K562 (cell line): ENCODE results near the gene DNAJC18. TPM values are rescaled to one million over a fixed set of nuclear protein-coding genes. Genes with fewer than 3 reads are reported as not detected.

Source experiments
- DNMT1 ChIP-seq: fragments of 450-650 bp; IDR thresholded peaks from 2 replicates; pipeline ENCODE4 v1.6.1; 2016; ENCODE audit warnings: antibody characterized with exemption, mild to moderate bottlenecking
- ELF4 ChIP-seq: fragments of 450-650 bp; formaldehyde crosslinking; IDR thresholded peaks from 2 replicates; pipeline ENCODE4 v1.4.0; 2022; ENCODE audit warnings: missing genetic modification characterization
- NFRKB ChIP-seq: fragments of 450-650 bp; IDR thresholded peaks from 2 replicates; pipeline ENCODE4 v1.6.1; 2016; ENCODE audit warnings: low read depth
- NONO ChIP-seq, 2 experiments: fragments of 200-400 bp in 1 of 2; fragments of 450-650 bp in 1 of 2; formaldehyde crosslinking in 1 of 2; IDR thresholded peaks; 2 replicates each; pipeline ENCODE4 v1.6.1; 2017; ENCODE audit warnings: low read depth in 2 of 2, mild to moderate bottlenecking in 2 of 2, moderate library complexity in 2 of 2, low read length in 1 of 2
- POLR2G ChIP-seq: fragments of 200-400 bp; formaldehyde crosslinking; IDR thresholded peaks from 2 replicates; pipeline ENCODE4 v1.6.1; 2017; ENCODE audit warnings: low read depth, mild to moderate bottlenecking, antibody characterized with exemption, low read length, moderate library complexity
- RBM39 ChIP-seq: fragments of 200-400 bp; formaldehyde crosslinking; optimal IDR thresholded peaks from 2 replicates; pipeline ENCODE3; 2018; ENCODE audit warnings: low read depth, low read length
- SNRNP70 ChIP-seq: fragments of 200-400 bp; formaldehyde crosslinking; optimal IDR thresholded peaks from 2 replicates; pipeline ENCODE3; 2017; ENCODE audit warnings: low read depth, low read length
- YBX1 ChIP-seq: fragments of 450-650 bp; IDR thresholded peaks from 2 replicates; pipeline ENCODE4 v1.7.1; 2016; ENCODE audit warnings: mild to moderate bottlenecking
- ZNF41 ChIP-seq: fragments of 250-450 bp; sonication (Bioruptor Pico); conservative IDR thresholded peaks from 2 replicates; pipeline ENCODE4 v1.4.0; 2020; ENCODE audit warnings: mild to moderate bottlenecking
- ZNF507 ChIP-seq: conservative IDR thresholded peaks from 2 replicates; pipeline ENCODE4 v1.6.1; 2017; ENCODE audit warnings: missing genetic modification characterization, missing compliant biosample characterization
- ZNF668 ChIP-seq: fragments of 250-450 bp; sonication (Bioruptor Pico); IDR thresholded peaks from 2 replicates; pipeline ENCODE4 v1.8.0; 2022; ENCODE audit warnings: mild to moderate bottlenecking, inconsistent platforms
- ZNF717 ChIP-seq: fragments of 250-450 bp; sonication (Bioruptor Pico); IDR thresholded peaks from 2 replicates; pipeline ENCODE4 v1.5.0; 2021
- ZNF77 ChIP-seq: fragments of 250-450 bp; sonication (Bioruptor Pico); IDR thresholded peaks from 2 replicates; pipeline ENCODE4 v1.5.0; 2020
- ZZZ3 ChIP-seq: fragments of 450-650 bp; IDR thresholded peaks from 2 replicates; pipeline ENCODE4 v1.6.1; 2016; ENCODE audit warnings: antibody characterized with exemption, mild to moderate bottlenecking, moderate library complexity
- polyA plus RNA-seq, 8 experiments: library from polyadenylated mRNA; depleted of rRNA in 4 of 8; stranded (reverse) in 5 of 8; unstranded in 3 of 8; fragments of >200 nt; fragmentation: Nextera tagmentation in 2 of 8; fragmentation: Illumina TruSeq in 1 of 8; extraction: Ambion mirVana in 2 of 8; extraction: Trizol in 1 of 8; gene quantifications; 2 replicates each; pipeline versions ENCODE4 v1.2.1 to v1.2.3, GENCODE V29; 2011 to 2014; ENCODE audit warnings: inconsistent platforms in 1 of 8, missing spikeins in 1 of 8
- total RNA-seq, 7 experiments: library from RNA; depleted of rRNA in 6 of 7; stranded (reverse); fragments of >200 nt in 6 of 7; fragmentation: Illumina TruSeq in 2 of 7; extraction: Trizol in 2 of 7; gene quantifications; 2 replicates each; pipeline versions ENCODE4 v1.2.1 to v1.2.3, GENCODE V29; 2011 to 2021; ENCODE audit warnings: low replicate concordance in 1 of 7
- TF ChIP-seq, protein P1 (sequence below): fragments of 450-650 bp; IDR thresholded peaks from 2 replicates; pipeline ENCODE4 v1.6.1; 2016; ENCODE audit warnings: antibody characterized with exemption
- TF ChIP-seq, protein P2 (sequence below): fragments of 450-650 bp; formaldehyde crosslinking; IDR thresholded peaks from 2 replicates; pipeline ENCODE4 v1.4.0; 2022; ENCODE audit warnings: missing genetic modification characterization
- TF ChIP-seq, protein P3 (sequence below): fragments of 200-600 bp; sonication (generic); IDR thresholded peaks from one replicate; pipeline ENCODE4 v1.6.1; 2012; ENCODE audit warnings: mild to moderate bottlenecking, low read depth, low read length, inconsistent platforms

The DNAJC18 gene
- total and polyA plus RNA-seq, 9 of the 15 experiments (the other 6 are each of a cell fraction or from before 2014, with no cell fraction given), result 1.5 to 13.3 (median 7.5) TPM

GRCh38 chr5:139481580-139482049 is 42.3 kb upstream of the DNAJC18 start (continued):
- TF ChIP-seq, protein P1, sequence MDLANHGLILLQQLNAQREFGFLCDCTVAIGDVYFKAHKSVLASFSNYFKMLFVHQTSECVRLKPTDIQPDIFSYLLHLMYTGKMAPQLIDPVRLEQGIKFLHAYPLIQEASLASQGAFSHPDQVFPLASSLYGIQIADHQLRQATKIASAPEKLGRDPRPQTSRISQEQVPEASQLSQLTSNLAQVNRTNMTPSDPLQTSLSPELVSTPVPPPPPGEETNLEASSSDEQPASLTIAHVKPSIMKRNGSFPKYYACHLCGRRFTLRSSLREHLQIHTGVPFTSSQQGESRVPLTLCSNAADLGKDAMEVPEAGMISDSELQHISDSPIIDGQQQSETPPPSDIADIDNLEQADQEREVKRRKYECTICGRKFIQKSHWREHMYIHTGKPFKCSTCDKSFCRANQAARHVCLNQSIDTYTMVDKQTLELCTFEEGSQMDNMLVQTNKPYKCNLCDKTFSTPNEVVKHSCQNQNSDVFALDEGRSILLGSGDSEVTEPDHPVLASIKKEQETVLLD, result 0 out of 2 replicates have a peak, but pooled peaks have one; percentile 5
- no peak for TF ChIP-seq ZZZ3
- no peak for TF ChIP-seq NONO (IDR thresholded peaks at IDR 0.05; ENCODE audit: low read depth in 2 of 2, low read length in 1 of 2)
- no peak for TF ChIP-seq ZNF717 (CRISPR knock-in tag)
- no peak for TF ChIP-seq YBX1
- TF ChIP-seq, protein P2, sequence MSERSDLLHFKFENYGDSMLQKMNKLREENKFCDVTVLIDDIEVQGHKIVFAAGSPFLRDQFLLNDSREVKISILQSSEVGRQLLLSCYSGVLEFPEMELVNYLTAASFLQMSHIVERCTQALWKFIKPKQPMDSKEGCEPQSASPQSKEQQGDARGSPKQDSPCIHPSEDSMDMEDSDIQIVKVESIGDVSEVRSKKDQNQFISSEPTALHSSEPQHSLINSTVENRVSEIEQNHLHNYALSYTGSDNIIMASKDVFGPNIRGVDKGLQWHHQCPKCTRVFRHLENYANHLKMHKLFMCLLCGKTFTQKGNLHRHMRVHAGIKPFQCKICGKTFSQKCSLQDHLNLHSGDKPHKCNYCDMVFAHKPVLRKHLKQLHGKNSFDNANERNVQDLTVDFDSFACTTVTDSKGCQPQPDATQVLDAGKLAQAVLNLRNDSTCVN (CRISPR knock-in tag), result no peak
- no peak for TF ChIP-seq DNMT1
- peak; percentile 52 for TF ChIP-seq RBM39
- TF ChIP-seq ZNF77 (CRISPR knock-in tag), result no peak
- no peak for TF ChIP-seq SNRNP70
- TF ChIP-seq, protein P3, sequence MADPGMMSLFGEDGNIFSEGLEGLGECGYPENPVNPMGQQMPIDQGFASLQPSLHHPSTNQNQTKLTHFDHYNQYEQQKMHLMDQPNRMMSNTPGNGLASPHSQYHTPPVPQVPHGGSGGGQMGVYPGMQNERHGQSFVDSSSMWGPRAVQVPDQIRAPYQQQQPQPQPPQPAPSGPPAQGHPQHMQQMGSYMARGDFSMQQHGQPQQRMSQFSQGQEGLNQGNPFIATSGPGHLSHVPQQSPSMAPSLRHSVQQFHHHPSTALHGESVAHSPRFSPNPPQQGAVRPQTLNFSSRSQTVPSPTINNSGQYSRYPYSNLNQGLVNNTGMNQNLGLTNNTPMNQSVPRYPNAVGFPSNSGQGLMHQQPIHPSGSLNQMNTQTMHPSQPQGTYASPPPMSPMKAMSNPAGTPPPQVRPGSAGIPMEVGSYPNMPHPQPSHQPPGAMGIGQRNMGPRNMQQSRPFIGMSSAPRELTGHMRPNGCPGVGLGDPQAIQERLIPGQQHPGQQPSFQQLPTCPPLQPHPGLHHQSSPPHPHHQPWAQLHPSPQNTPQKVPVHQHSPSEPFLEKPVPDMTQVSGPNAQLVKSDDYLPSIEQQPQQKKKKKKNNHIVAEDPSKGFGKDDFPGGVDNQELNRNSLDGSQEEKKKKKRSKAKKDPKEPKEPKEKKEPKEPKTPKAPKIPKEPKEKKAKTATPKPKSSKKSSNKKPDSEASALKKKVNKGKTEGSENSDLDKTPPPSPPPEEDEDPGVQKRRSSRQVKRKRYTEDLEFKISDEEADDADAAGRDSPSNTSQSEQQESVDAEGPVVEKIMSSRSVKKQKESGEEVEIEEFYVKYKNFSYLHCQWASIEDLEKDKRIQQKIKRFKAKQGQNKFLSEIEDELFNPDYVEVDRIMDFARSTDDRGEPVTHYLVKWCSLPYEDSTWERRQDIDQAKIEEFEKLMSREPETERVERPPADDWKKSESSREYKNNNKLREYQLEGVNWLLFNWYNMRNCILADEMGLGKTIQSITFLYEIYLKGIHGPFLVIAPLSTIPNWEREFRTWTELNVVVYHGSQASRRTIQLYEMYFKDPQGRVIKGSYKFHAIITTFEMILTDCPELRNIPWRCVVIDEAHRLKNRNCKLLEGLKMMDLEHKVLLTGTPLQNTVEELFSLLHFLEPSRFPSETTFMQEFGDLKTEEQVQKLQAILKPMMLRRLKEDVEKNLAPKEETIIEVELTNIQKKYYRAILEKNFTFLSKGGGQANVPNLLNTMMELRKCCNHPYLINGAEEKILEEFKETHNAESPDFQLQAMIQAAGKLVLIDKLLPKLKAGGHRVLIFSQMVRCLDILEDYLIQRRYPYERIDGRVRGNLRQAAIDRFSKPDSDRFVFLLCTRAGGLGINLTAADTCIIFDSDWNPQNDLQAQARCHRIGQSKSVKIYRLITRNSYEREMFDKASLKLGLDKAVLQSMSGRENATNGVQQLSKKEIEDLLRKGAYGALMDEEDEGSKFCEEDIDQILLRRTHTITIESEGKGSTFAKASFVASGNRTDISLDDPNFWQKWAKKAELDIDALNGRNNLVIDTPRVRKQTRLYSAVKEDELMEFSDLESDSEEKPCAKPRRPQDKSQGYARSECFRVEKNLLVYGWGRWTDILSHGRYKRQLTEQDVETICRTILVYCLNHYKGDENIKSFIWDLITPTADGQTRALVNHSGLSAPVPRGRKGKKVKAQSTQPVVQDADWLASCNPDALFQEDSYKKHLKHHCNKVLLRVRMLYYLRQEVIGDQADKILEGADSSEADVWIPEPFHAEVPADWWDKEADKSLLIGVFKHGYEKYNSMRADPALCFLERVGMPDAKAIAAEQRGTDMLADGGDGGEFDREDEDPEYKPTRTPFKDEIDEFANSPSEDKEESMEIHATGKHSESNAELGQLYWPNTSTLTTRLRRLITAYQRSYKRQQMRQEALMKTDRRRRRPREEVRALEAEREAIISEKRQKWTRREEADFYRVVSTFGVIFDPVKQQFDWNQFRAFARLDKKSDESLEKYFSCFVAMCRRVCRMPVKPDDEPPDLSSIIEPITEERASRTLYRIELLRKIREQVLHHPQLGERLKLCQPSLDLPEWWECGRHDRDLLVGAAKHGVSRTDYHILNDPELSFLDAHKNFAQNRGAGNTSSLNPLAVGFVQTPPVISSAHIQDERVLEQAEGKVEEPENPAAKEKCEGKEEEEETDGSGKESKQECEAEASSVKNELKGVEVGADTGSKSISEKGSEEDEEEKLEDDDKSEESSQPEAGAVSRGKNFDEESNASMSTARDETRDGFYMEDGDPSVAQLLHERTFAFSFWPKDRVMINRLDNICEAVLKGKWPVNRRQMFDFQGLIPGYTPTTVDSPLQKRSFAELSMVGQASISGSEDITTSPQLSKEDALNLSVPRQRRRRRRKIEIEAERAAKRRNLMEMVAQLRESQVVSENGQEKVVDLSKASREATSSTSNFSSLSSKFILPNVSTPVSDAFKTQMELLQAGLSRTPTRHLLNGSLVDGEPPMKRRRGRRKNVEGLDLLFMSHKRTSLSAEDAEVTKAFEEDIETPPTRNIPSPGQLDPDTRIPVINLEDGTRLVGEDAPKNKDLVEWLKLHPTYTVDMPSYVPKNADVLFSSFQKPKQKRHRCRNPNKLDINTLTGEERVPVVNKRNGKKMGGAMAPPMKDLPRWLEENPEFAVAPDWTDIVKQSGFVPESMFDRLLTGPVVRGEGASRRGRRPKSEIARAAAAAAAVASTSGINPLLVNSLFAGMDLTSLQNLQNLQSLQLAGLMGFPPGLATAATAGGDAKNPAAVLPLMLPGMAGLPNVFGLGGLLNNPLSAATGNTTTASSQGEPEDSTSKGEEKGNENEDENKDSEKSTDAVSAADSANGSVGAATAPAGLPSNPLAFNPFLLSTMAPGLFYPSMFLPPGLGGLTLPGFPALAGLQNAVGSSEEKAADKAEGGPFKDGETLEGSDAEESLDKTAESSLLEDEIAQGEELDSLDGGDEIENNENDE, result no peak
- TF ChIP-seq ZNF41 (CRISPR knock-in tag), result no peak
- no peak for TF ChIP-seq ZNF668 (CRISPR knock-in tag)
- no peak; the same call in 1 of the 2 replicates for TF ChIP-seq NFRKB
- no peak for TF ChIP-seq ZNF507
- peak; percentile 61 for TF ChIP-seq POLR2G
- TF ChIP-seq ELF4 (CRISPR knock-in tag), result 0 out of 2 replicates have a peak, but pooled peaks have one; percentile 7
